Mesenchymal stem cell (in vitro differentiated cells and primary cell): ENCODE data around the gene DDX42.

Experiments
- DNase-seq: peaks from one replicate; pipeline ENCODE4 v3.0.0-alpha.2; 2013
- H2AFZ ChIP-seq: one replicate; pipeline ENCODE4 v1.6.1; 2013; ENCODE audit warnings: low read depth, mild to moderate bottlenecking, control low read depth, inconsistent platforms, low read length, moderate library complexity
- H2AK5ac ChIP-seq: 2 replicates; pipeline ENCODE4 v1.6.1; 2013; ENCODE audit warnings: low read length, moderate library complexity, mild to moderate bottlenecking, inconsistent platforms; ENCODE audit not compliant: severe bottlenecking
- H2BK120ac ChIP-seq: one replicate; pipeline ENCODE4 v1.6.1; 2013; ENCODE audit warnings: low read depth, mild to moderate bottlenecking, inconsistent platforms, low read length, moderate library complexity
- H2BK12ac ChIP-seq, 2 experiments: one replicate each; pipeline ENCODE4 v1.6.1; 2013; ENCODE audit warnings: inconsistent platforms in 2 of 2, low read length in 2 of 2, mild to moderate bottlenecking in 2 of 2, moderate library complexity in 2 of 2, control low read depth in 1 of 2
- H2BK15ac ChIP-seq: one replicate; pipeline ENCODE4 v1.6.1; 2013; ENCODE audit warnings: mild to moderate bottlenecking, low read depth, inconsistent platforms; ENCODE audit not compliant: poor library complexity, severe bottlenecking
- H2BK5ac ChIP-seq: 2 replicates; pipeline ENCODE4 v1.6.1; 2013; ENCODE audit warnings: low read depth, mild to moderate bottlenecking, low read length, control low read depth, inconsistent platforms; ENCODE audit not compliant: poor library complexity, severe bottlenecking
- H3K14ac ChIP-seq, 2 experiments: one replicate each; pipeline ENCODE4 v1.6.1; 2013; ENCODE audit warnings: inconsistent platforms in 2 of 2, low read length in 2 of 2, control low read depth in 1 of 2, mild to moderate bottlenecking in 1 of 2, moderate library complexity in 1 of 2
- H3K18ac ChIP-seq, 2 experiments: one replicate each; pipeline ENCODE4 v1.6.1; 2013; ENCODE audit warnings: inconsistent platforms in 2 of 2, low read length in 2 of 2, control low read depth in 1 of 2, low read depth in 1 of 2, mild to moderate bottlenecking in 1 of 2
- H3K23ac ChIP-seq, 2 experiments: one replicate each; pipeline ENCODE4 v1.6.1; 2013; ENCODE audit warnings: inconsistent platforms in 2 of 2, low read length in 2 of 2, mild to moderate bottlenecking in 2 of 2, moderate library complexity in 2 of 2, control low read depth in 1 of 2
- H3K27ac ChIP-seq: 2 replicates; pipeline ENCODE4 v1.5.1; 2013; ENCODE audit warnings: mild to moderate bottlenecking, moderate library complexity, low read length, control low read depth, inconsistent platforms; ENCODE audit not compliant: poor library complexity, severe bottlenecking
- H3K27me3 ChIP-seq, 2 experiments: 2 replicates each; pipeline versions ENCODE4 v1.6.1 to v1.7.0; 2013; ENCODE audit warnings: low read length in 2 of 2, mild to moderate bottlenecking in 2 of 2, moderate library complexity in 2 of 2, control low read depth in 1 of 2, inconsistent platforms in 1 of 2; ENCODE audit not compliant: control insufficient read depth in 1 of 2, insufficient read depth in 1 of 2
- H3K36me3 ChIP-seq, 2 experiments: 2 replicates each; pipeline versions ENCODE4 v1.6.1 to v1.7.0; 2013; ENCODE audit warnings: low read length in 2 of 2, control low read depth in 1 of 2, inconsistent platforms in 1 of 2, low read depth in 1 of 2, mild to moderate bottlenecking in 1 of 2; ENCODE audit not compliant: insufficient read depth in 2 of 2, control insufficient read depth in 1 of 2
- H3K4ac ChIP-seq, 2 experiments: one replicate each; pipeline ENCODE4 v1.6.1; 2013; ENCODE audit warnings: inconsistent platforms in 2 of 2, low read length in 2 of 2, mild to moderate bottlenecking in 2 of 2, moderate library complexity in 2 of 2, control low read depth in 1 of 2, low read depth in 1 of 2
- H3K4me1 ChIP-seq: 2 replicates; pipeline ENCODE4 v1.6.1; 2013; ENCODE audit warnings: low read depth, low read length, control low read depth; ENCODE audit not compliant: control insufficient read depth, insufficient read depth
- H3K4me2 ChIP-seq: 2 replicates; pipeline ENCODE4 v1.6.1; 2013; ENCODE audit warnings: low read length, mild to moderate bottlenecking, inconsistent platforms; ENCODE audit not compliant: poor library complexity, severe bottlenecking
- H3K4me3 ChIP-seq, 2 experiments: 2 replicates each; pipeline versions ENCODE4 v1.5.1 to v1.7.0; 2013; ENCODE audit warnings: low read length in 2 of 2, mild to moderate bottlenecking in 2 of 2, control low read depth in 1 of 2, low read depth in 1 of 2; ENCODE audit not compliant: insufficient read depth in 1 of 2
- H3K79me1 ChIP-seq: replicated peaks from 2 replicates; pipeline ENCODE4 v1.6.1; 2013; ENCODE audit warnings: mild to moderate bottlenecking, control low read depth, low read length, inconsistent platforms; ENCODE audit not compliant: poor library complexity, severe bottlenecking
- H3K9ac ChIP-seq: 2 replicates; pipeline ENCODE4 v1.7.0; 2013; ENCODE audit warnings: mild to moderate bottlenecking, low read length, moderate library complexity
- H3K9me3 ChIP-seq: 2 replicates; pipeline ENCODE4 v1.7.0; 2013; ENCODE audit warnings: mild to moderate bottlenecking, low read length; ENCODE audit not compliant: control insufficient read depth
- H4K8ac ChIP-seq: one replicate; pipeline ENCODE4 v1.6.1; 2013; ENCODE audit warnings: inconsistent platforms, mild to moderate bottlenecking, low read length, moderate library complexity
- H4K91ac ChIP-seq: one replicate; pipeline ENCODE4 v1.6.1; 2013; ENCODE audit warnings: mild to moderate bottlenecking, low read length, inconsistent platforms
- WGBS: methylation state at CpG from one replicate; pipeline ENCODE4 v1.1.7; 2013; ENCODE audit warnings: mixed read lengths; 5-methylcytosine and 5-hydroxymethylcytosine counted together

DDX42 gene

GRCh38 chr17:63786117-63786516 lies 12.1 kb downstream of the DDX42 start:
- Histone ChIP-seq H2AFZ (no peak overlapping the region), H3K4ac (no peak overlapping the region), H3K14ac (no peak overlapping the region), H3K4me2 (no peak overlapping the region), H2AK5ac (no peak overlapping the region), H4K8ac (no peak overlapping the region), H3K23ac (no peak overlapping the region), H3K18ac (no peak overlapping the region), H3K9me3 (no peaks in the 10 kb centered on the region), H3K27ac (no peak overlapping the region), H3K27me3 (no peaks in the 10 kb centered on the region), H4K91ac (no peak overlapping the region), H3K79me1 (peaks cover 4% of the 10 kb centered on the region), H2BK15ac (no peak overlapping the region), H2BK5ac (no peak overlapping the region), H2BK120ac (no peak overlapping the region), H3K4me3 (no peak overlapping the region), H3K36me3 (peaks cover 31 to 67% of the 10 kb centered on the region in 2 experiments), H3K4me1 (peaks cover 5% of the 10 kb centered on the region), H2BK12ac (no peak overlapping the region), H3K9ac (no peak overlapping the region)
- 100% methylated on average over 1 of the region's 1 CpG for WGBS
- no peak for DNase-seq

GRCh38 chr17:63786971-63787711 lies 13.2 kb downstream of the DDX42 start:
- Histone ChIP-seq H3K4me2 (no peak overlapping the region), H2BK15ac (no peak overlapping the region), H3K18ac (no peak overlapping the region), H3K9me3 (no peaks in the 10 kb centered on the region), H3K4me1 (peaks cover 5% of the 10 kb centered on the region), H4K91ac (no peak overlapping the region), H3K36me3 (peaks cover 34 to 76% of the 10 kb centered on the region in 2 experiments), H3K27ac (no peak overlapping the region), H3K4me3 (no peak overlapping the region), H3K9ac (no peak overlapping the region), H4K8ac (no peak overlapping the region), H3K27me3 (no peaks in the 10 kb centered on the region), H2BK120ac (no peak overlapping the region), H3K79me1 (peaks cover 6% of the 10 kb centered on the region), H2AFZ (no peak overlapping the region), H3K23ac (no peak overlapping the region), H2BK5ac (no peak overlapping the region), H2BK12ac (no peak overlapping the region), H3K14ac (no peak overlapping the region), H2AK5ac (no peak overlapping the region), H3K4ac (no peak overlapping the region)
- DNase-seq: no peak
- WGBS: 97% methylated on average over 9 of the region's 13 CpGs

GRCh38 chr17:63790057-63790456 lies 16.1 kb downstream of the DDX42 start:
- Histone ChIP-seq H3K79me1 (peaks cover 15% of the 10 kb centered on the region), H3K4me1 (peaks cover 3% of the 10 kb centered on the region), H3K18ac (no peak overlapping the region), H3K4me3 (no peak overlapping the region), H3K4me2 (no peak overlapping the region), H3K9ac (no peak overlapping the region), H4K8ac (no peak overlapping the region), H2BK12ac (no peak overlapping the region), H2BK5ac (no peak overlapping the region), H2AFZ (no peak overlapping the region), H3K36me3 (peaks cover 44 to 80% of the 10 kb centered on the region in 2 experiments), H3K9me3 (no peaks in the 10 kb centered on the region), H2AK5ac (no peak overlapping the region), H4K91ac (no peak overlapping the region), H3K23ac (no peak overlapping the region), H3K27me3 (no peaks in the 10 kb centered on the region), H3K14ac (no peak overlapping the region), H2BK15ac (no peak overlapping the region), H3K4ac (no peak overlapping the region), H3K27ac (no peak overlapping the region), H2BK120ac (no peak overlapping the region)
- WGBS: 100% methylated on average over 4 of the region's 6 CpGs
- no peak for DNase-seq

GRCh38 chr17:63792055-63792729 lies 18.2 kb downstream of the DDX42 start:
- no peak for DNase-seq
- no peak overlapping the region for H3K27ac ChIP-seq
- peaks cover 19% of the 10 kb centered on the region for H3K79me1 ChIP-seq
- H4K91ac ChIP-seq: no peak overlapping the region
- no peak overlapping the region for H2AFZ ChIP-seq
- H2BK12ac ChIP-seq: no peak overlapping the region
- no peak overlapping the region for H3K4me2 ChIP-seq
- H2BK120ac ChIP-seq: no peak overlapping the region
- no peak overlapping the region for H3K4me3 ChIP-seq
- H3K36me3 ChIP-seq: peaks cover 50 to 95% of the 10 kb centered on the region in 2 experiments
- H3K4me1 ChIP-seq: no peaks in the 10 kb centered on the region
- no peak overlapping the region for H3K18ac ChIP-seq
- H2BK15ac ChIP-seq: no peak overlapping the region
- no peaks in the 10 kb centered on the region for H3K9me3 ChIP-seq
- H2AK5ac ChIP-seq: no peak overlapping the region
- no peaks in the 10 kb centered on the region for H3K27me3 ChIP-seq
- no CpG with 5 or more reads among the region's 3 CpGs for WGBS
- H3K14ac ChIP-seq: no peak overlapping the region
- H2BK5ac ChIP-seq: no peak overlapping the region
- H4K8ac ChIP-seq: no peak overlapping the region
- H3K4ac ChIP-seq: no peak overlapping the region
- no peak overlapping the region for H3K23ac ChIP-seq
- H3K9ac ChIP-seq: no peak overlapping the region
